Endothelial cell of umbilical vein (primary cell): Measurements from ENCODE around the gene EMB. TPM values are rescaled to one million over a fixed set of nuclear protein-coding genes. Genes with fewer than 3 reads are reported as not detected.

ENCODE experiments used
- BruUV-seq: library from RNA; stranded (reverse); fragments of 400-500 nt; replicated peaks from 2 replicates; lab custom pipeline; 2021; lab: Mats Ljungman, UMichigan
- CTCF ChIA-PET: fragments of 300-600, 350-600 bp; sonication (Branson Sonifier 250); formaldehyde crosslinking; loops from one replicate; lab custom pipeline; 2021; ENCODE audit warnings: antibody characterized with exemption, inconsistent platforms; lab: Charles Lee
- POLR2A ChIA-PET: fragments of 300-600, 350-600 bp; sonication (Branson Sonifier 250); formaldehyde crosslinking; loops from one replicate; lab custom pipeline; 2021; ENCODE audit warnings: antibody characterized with exemption, inconsistent platforms; lab: Charles Lee
- DNase-seq: peaks from one replicate; pipeline ENCODE4 v3.0.0-alpha.2; 2011; ENCODE audit warnings: low read depth, low spot score
- FAIRE-seq: peaks from 2 replicates; lab custom pipeline; 2011; peaks lifted over from hg19 to GRCh38; lab: Jason Lieb, UNC
- H2AFZ ChIP-seq: 2 replicates; pipeline ENCODE4 v1.6.0; 2012; ENCODE audit warnings: low read depth, low read length, control low read depth, inconsistent platforms
- H3K27ac ChIP-seq: 2 replicates; pipeline ENCODE4 v1.5.1; 2011; ENCODE audit warnings: low read depth, mild to moderate bottlenecking, control low read depth, low read length, moderate library complexity; ENCODE audit not compliant: insufficient read depth
- H3K27me3 ChIP-seq, 2 experiments: 2 replicates each; pipeline versions ENCODE4 v1.6.0 to v1.6.1; 2011; ENCODE audit warnings: low read length in 2 of 2, mixed read lengths in 1 of 2; ENCODE audit not compliant: control insufficient read depth in 2 of 2, insufficient read depth in 2 of 2
- H3K36me3 ChIP-seq, 2 experiments: 2 replicates in 1 of 2; 3 replicates in 1 of 2; pipeline ENCODE4 v1.5.1; 2011; ENCODE audit warnings: low read length in 2 of 2, mild to moderate bottlenecking in 1 of 2, moderate library complexity in 1 of 2; ENCODE audit not compliant: control insufficient read depth in 2 of 2, insufficient read depth in 2 of 2; ENCODE audit errors: extremely low read depth in 1 of 2
- H3K4me1 ChIP-seq: 3 replicates; pipeline ENCODE4 v1.5.1; 2011; ENCODE audit warnings: mild to moderate bottlenecking, low read length; ENCODE audit not compliant: control insufficient read depth, insufficient read depth; ENCODE audit errors: extremely low read depth
- H3K4me2 ChIP-seq: 2 replicates; pipeline ENCODE4 v1.6.1; 2011; ENCODE audit warnings: low read length, control low read depth, mixed read lengths; ENCODE audit not compliant: insufficient read depth
- H3K4me3 ChIP-seq, 3 experiments: fragments of 200-600 bp in 1 of 3; sonication (generic), shearing (Covaris generic) in 1 of 3; replicated peaks in 1 of 3; 2 replicates each; pipeline ENCODE4 v1.5.1; 2011 to 2016; ENCODE audit warnings: control low read depth in 3 of 3, low read length in 3 of 3, mild to moderate bottlenecking in 2 of 3, inconsistent platforms in 1 of 3, low read depth in 1 of 3, moderate library complexity in 1 of 3; ENCODE audit not compliant: insufficient read depth in 1 of 3
- H3K79me2 ChIP-seq: 2 replicates; pipeline ENCODE4 v1.6.0; 2012; ENCODE audit warnings: low read length, inconsistent platforms; ENCODE audit not compliant: control insufficient read depth, insufficient read depth
- H3K9ac ChIP-seq: replicated peaks from 2 replicates; pipeline ENCODE3; 2011; ENCODE audit warnings: low read length, control low read depth; ENCODE audit not compliant: insufficient read depth; ENCODE audit errors: extremely low read depth
- H3K9me1 ChIP-seq: replicated peaks from 3 replicates; pipeline ENCODE4 v1.6.0; 2011; ENCODE audit warnings: mild to moderate bottlenecking, low read length; ENCODE audit not compliant: control insufficient read depth, insufficient read depth; ENCODE audit errors: extremely low read depth
- H3K9me3 ChIP-seq: replicated peaks from 2 replicates; pipeline ENCODE4 v1.5.1; 2012; ENCODE audit warnings: low read length, inconsistent platforms; ENCODE audit not compliant: control insufficient read depth, insufficient read depth
- H4K20me1 ChIP-seq: replicated peaks from 2 replicates; pipeline ENCODE3; 2011; ENCODE audit warnings: mild to moderate bottlenecking, low read length; ENCODE audit not compliant: control insufficient read depth, insufficient read depth; ENCODE audit errors: extremely low read depth
- CTCF ChIP-seq, 2 donors: IDR thresholded peaks; 1 replicate in 1 of 2; 2 replicates in 1 of 2; pipeline ENCODE4 v1.5.1; 2011; ENCODE audit warnings: low read length in 2 of 2, mild to moderate bottlenecking in 2 of 2, moderate library complexity in 2 of 2, control low read depth in 1 of 2, inconsistent platforms in 1 of 2, low read depth in 1 of 2; ENCODE audit not compliant: insufficient read depth in 1 of 2; ENCODE audit errors: extremely low read depth in 1 of 2
- EZH2 ChIP-seq: IDR thresholded peaks from 2 replicates; pipeline ENCODE4 v1.6.1; 2012; ENCODE audit warnings: borderline replicate concordance, low read depth, mild to moderate bottlenecking, moderate library complexity, low read length, inconsistent platforms; ENCODE audit not compliant: severe bottlenecking
- FOS ChIP-seq: IDR thresholded peaks from 2 replicates; pipeline ENCODE4 v1.6.1; 2011; ENCODE audit warnings: mild to moderate bottlenecking, low read length, moderate library complexity, borderline replicate concordance; ENCODE audit not compliant: insufficient read depth
- GATA2 ChIP-seq: IDR thresholded peaks from 2 replicates; pipeline ENCODE4 v1.7.0; 2011; ENCODE audit warnings: low read depth, mild to moderate bottlenecking, moderate library complexity, mixed read lengths, low read length; ENCODE audit not compliant: insufficient read length, insufficient read depth
- JUN ChIP-seq: IDR thresholded peaks from 2 replicates; pipeline ENCODE4 v1.6.1; 2011; ENCODE audit warnings: borderline replicate concordance, low read depth; ENCODE audit not compliant: insufficient read length, insufficient read depth
- MAX ChIP-seq: IDR thresholded peaks from 2 replicates; pipeline ENCODE4 v1.6.1; 2011; ENCODE audit not compliant: insufficient read depth, insufficient read length
- MYC ChIP-seq: IDR thresholded peaks from one replicate; pipeline ENCODE4 v1.6.1; 2011; ENCODE audit warnings: mild to moderate bottlenecking, low read depth, low read length
- POLR2A ChIP-seq: IDR thresholded peaks from 2 replicates; pipeline ENCODE4 v1.6.1; 2012; ENCODE audit warnings: low read depth, mild to moderate bottlenecking, control low read depth, low read length
- POLR2AphosphoS5 ChIP-seq: IDR thresholded peaks from 2 replicates; pipeline ENCODE4 v1.6.1; 2012; ENCODE audit warnings: low read depth, mild to moderate bottlenecking, control low read depth, low read length, moderate library complexity; ENCODE audit not compliant: insufficient read depth
- dilution Hi-C: fragments of 300-500 bp; cut with MboI; formaldehyde crosslinking; loops from one replicate; pipeline ENCODE4 v1.15.0; 2019; ENCODE audit warnings: low sequenced_read_pairs; ENCODE audit not compliant: extremely low pct_ligation_motif_present
- intact Hi-C: fragments of 100-400 bp; cut with micrococcal nuclease; formaldehyde crosslinking; loops from one replicate; pipeline ENCODE4 v1.10.0; 2022
- polyA plus RNA-seq, 4 experiments: library from polyadenylated mRNA; depleted of rRNA in 3 of 4; stranded (reverse) in 3 of 4; unstranded in 1 of 4; fragments of >200 nt; gene quantifications; 2 replicates each; pipeline versions ENCODE4 v1.2.1 to v1.2.3, GENCODE V29; 2011 to 2012; ENCODE audit warnings: missing spikeins in 1 of 4
- total RNA-seq: library from RNA; stranded (reverse); gene quantifications from 2 replicates; pipeline ENCODE4 v1.2.3, GENCODE V29; 2021

EMB gene
- total and polyA plus RNA-seq, 2 donors (not counting 3 experiments of a cell fraction or from before 2014, with no cell fraction given) = not detected

- Histone ChIP-seq H3K79me2 (no peaks in the 10 kb centered on the region), H3K27ac (no peak overlapping the region), H3K4me3 (no peak overlapping the region)
These were observed 436 bp upstream of the EMB start for GRCh38 chr5:50441493-50441955.

More at GRCh38 chr5:50441493-50441955, 436 bp upstream of the EMB start:
- Histone ChIP-seq H2AFZ (no peak overlapping the region), H4K20me1 (no peaks in the 10 kb centered on the region), H3K4me2 (no peak overlapping the region), H3K9ac (no peak overlapping the region), H3K27me3 (no peaks in the 10 kb centered on the region), H3K9me1 (no peaks in the 10 kb centered on the region), H3K4me1 (no peaks in the 10 kb centered on the region), H3K36me3 (no peaks in the 10 kb centered on the region), H3K9me3 (no peaks in the 10 kb centered on the region)
- TF ChIP-seq CTCF (IDR thresholded peaks at IDR 0.05; ENCODE audit: extremely low read depth in 1 of 2, insufficient read depth in 1 of 2, low read depth in 1 of 2, low read length in 2 of 2) = no peak
- no peak for TF ChIP-seq JUN
- TF ChIP-seq GATA2 = no peak
- no peak for TF ChIP-seq MAX
- no peak for TF ChIP-seq POLR2AphosphoS5
- no peak for TF ChIP-seq MYC
- no peak for TF ChIP-seq EZH2
- no peak for TF ChIP-seq POLR2A
- TF ChIP-seq FOS = no peak
- no TSS peak for BruUV-seq
- POLR2A ChIA-PET = no interaction called here
- FAIRE-seq = no peak
- no peak for DNase-seq
- intact Hi-C loops (no loop called here), dilution Hi-C loops (no loop called here)
- CTCF ChIA-PET = no interaction called here
